H1 (cell line): Measurements from ENCODE around the gene PALD1. TPM values are rescaled to one million over a fixed set of nuclear protein-coding genes. Genes with fewer than 3 reads are reported as not detected.

Experiments used
- CTCF ChIA-PET: fragments of 300-600 bp; sonication (Branson Sonifier 250); formaldehyde crosslinking; loops from one replicate; lab custom pipeline; 2021; ENCODE audit not compliant: partially characterized antibody; lab: Charles Lee
- POLR2A ChIA-PET: fragments of 300-600 bp; sonication (Branson Sonifier 250); formaldehyde crosslinking; loops from one replicate; lab custom pipeline; 2021; ENCODE audit warnings: inconsistent platforms; ENCODE audit not compliant: partially characterized antibody; lab: Charles Lee
- DNase-seq, 2 experiments: peaks; one replicate each; pipeline versions ENCODE4 v3.0.0 to v3.0.0-alpha.2; 2010 to 2022; ENCODE audit warnings: low spot score in 2 of 2, low read depth in 1 of 2, mixed read lengths in 1 of 2
- FAIRE-seq: peaks from 2 replicates; lab custom pipeline; 2011; peaks lifted over from hg19 to GRCh38; lab: Jason Lieb, UNC
- H2AFZ ChIP-seq: 2 replicates; pipeline ENCODE4 v1.8.1; 2012; ENCODE audit warnings: low read length, inconsistent platforms
- H2AK5ac ChIP-seq: 2 replicates; pipeline ENCODE4 v1.6.1; 2013; ENCODE audit warnings: low read depth, low read length
- H2BK120ac ChIP-seq: replicated peaks from 2 replicates; pipeline ENCODE3; 2013; ENCODE audit warnings: low read depth, low read length, inconsistent platforms
- H2BK12ac ChIP-seq: 2 replicates; pipeline ENCODE4 v1.6.1; 2013; ENCODE audit warnings: low read depth, low read length
- H2BK15ac ChIP-seq: 2 replicates; pipeline ENCODE4 v1.6.1; 2013; ENCODE audit warnings: low read length
- H2BK20ac ChIP-seq: 2 replicates; pipeline ENCODE4 v1.6.1; 2013; ENCODE audit warnings: low read length
- H2BK5ac ChIP-seq: 2 replicates; pipeline ENCODE4 v1.6.1; 2013; ENCODE audit warnings: low read depth, low read length
- H3K14ac ChIP-seq: 2 replicates; pipeline ENCODE4 v1.6.1; 2013; ENCODE audit warnings: inconsistent platforms; ENCODE audit not compliant: insufficient read length
- H3K18ac ChIP-seq: 2 replicates; pipeline ENCODE4 v1.6.1; 2013; ENCODE audit warnings: low read length; ENCODE audit errors: extremely low read depth
- H3K23ac ChIP-seq: 2 replicates; pipeline ENCODE4 v1.6.1; 2013; ENCODE audit warnings: inconsistent platforms; ENCODE audit not compliant: insufficient read length
- H3K23me2 ChIP-seq: 2 replicates; pipeline ENCODE4 v1.6.1; 2013; ENCODE audit warnings: low read depth, low read length
- H3K27ac ChIP-seq: 2 replicates; pipeline ENCODE4 v1.6.1; 2011; ENCODE audit warnings: low read depth, low read length, inconsistent platforms
- H3K27me3 ChIP-seq, 4 experiments: replicated peaks in 1 of 4; 1 replicate in 1 of 4; 2 replicates in 3 of 4; pipeline versions ENCODE4 v1.6.1 to v1.8.1; 2011 to 2013; ENCODE audit warnings: low read length in 3 of 4, mild to moderate bottlenecking in 3 of 4, inconsistent platforms in 2 of 4, mixed read lengths in 2 of 4, moderate library complexity in 1 of 4; ENCODE audit not compliant: control insufficient read depth in 3 of 4, insufficient read depth in 3 of 4; ENCODE audit errors: extremely low read depth in 1 of 4
- H3K36me3 ChIP-seq, 4 experiments: 2 replicates each; pipeline versions ENCODE4 v1.6.1 to v1.8.1; 2011 to 2013; ENCODE audit warnings: mild to moderate bottlenecking in 4 of 4, low read length in 3 of 4, moderate library complexity in 2 of 4, control low read depth in 1 of 4, inconsistent platforms in 1 of 4; ENCODE audit not compliant: insufficient read depth in 4 of 4, control insufficient read depth in 2 of 4
- H3K4ac ChIP-seq: replicated peaks from 2 replicates; pipeline ENCODE3; 2013; ENCODE audit warnings: low read length, low read depth, mixed read lengths, inconsistent platforms; ENCODE audit not compliant: insufficient read length
- H3K4me1 ChIP-seq, 4 experiments: replicated peaks in 1 of 4; 1 replicate in 1 of 4; 2 replicates in 3 of 4; pipeline versions ENCODE4 v1.6.1 to v1.8.1; 2011 to 2013; ENCODE audit warnings: low read length in 3 of 4, inconsistent platforms in 2 of 4, mixed read lengths in 1 of 4; ENCODE audit not compliant: insufficient read depth in 4 of 4, control insufficient read depth in 3 of 4
- H3K4me2 ChIP-seq, 2 experiments: 2 replicates each; pipeline versions ENCODE4 v1.6.1 to v1.8.1; 2011 to 2013; ENCODE audit warnings: low read depth in 2 of 2, low read length in 2 of 2, control low read depth in 1 of 2, inconsistent platforms in 1 of 2, mild to moderate bottlenecking in 1 of 2; ENCODE audit not compliant: insufficient read depth in 1 of 2
- H3K4me3 ChIP-seq, 4 experiments: fragments of 200-600, 300-600 bp in 1 of 4; sonication (generic), shearing (Covaris generic), sonication (Bioruptor Twin) in 1 of 4; 2 replicates each; pipeline versions ENCODE4 v1.5.1 to v1.8.1; 2011 to 2016; ENCODE audit warnings: low read length in 4 of 4, low read depth in 3 of 4, control low read depth in 2 of 4, inconsistent platforms in 2 of 4, mild to moderate bottlenecking in 2 of 4, mixed read lengths in 1 of 4, moderate library complexity in 1 of 4; ENCODE audit not compliant: insufficient read depth in 2 of 4; ENCODE audit errors: extremely low read depth in 1 of 4
- H3K56ac ChIP-seq: replicated peaks from 2 replicates; pipeline ENCODE3; 2013; ENCODE audit warnings: low read depth, mild to moderate bottlenecking, mixed read lengths, low read length, inconsistent platforms; ENCODE audit not compliant: insufficient read length
- H3K79me1 ChIP-seq: 2 replicates; pipeline ENCODE4 v1.6.1; 2013; ENCODE audit warnings: low read depth, low read length, control low read depth
- H3K79me2 ChIP-seq, 2 experiments: 2 replicates each; pipeline versions ENCODE4 v1.6.1 to v1.8.1; 2012 to 2013; ENCODE audit warnings: low read length in 2 of 2, mild to moderate bottlenecking in 2 of 2, inconsistent platforms in 1 of 2; ENCODE audit not compliant: insufficient read depth in 2 of 2, control insufficient read depth in 1 of 2
- H3K9ac ChIP-seq, 4 experiments: replicated peaks in 1 of 4; 1 replicate in 1 of 4; 2 replicates in 3 of 4; pipeline versions ENCODE4 v1.6.1 to v1.8.1; 2011 to 2013; ENCODE audit warnings: low read depth in 3 of 4, low read length in 3 of 4, control low read depth in 2 of 4, mild to moderate bottlenecking in 2 of 4, moderate library complexity in 2 of 4, inconsistent platforms in 1 of 4; ENCODE audit errors: extremely low read depth in 1 of 4
- H3K9me3 ChIP-seq, 2 experiments: 2 replicates each; pipeline versions ENCODE4 v1.6.1 to v1.8.1; 2012 to 2013; ENCODE audit warnings: mild to moderate bottlenecking in 2 of 2, moderate library complexity in 2 of 2, control low read depth in 1 of 2, inconsistent platforms in 1 of 2, low read depth in 1 of 2, low read length in 1 of 2, mixed read lengths in 1 of 2; ENCODE audit not compliant: insufficient read depth in 2 of 2
- H4K20me1 ChIP-seq, 2 experiments: replicated peaks in 1 of 2; 2 replicates each; pipeline versions ENCODE3 to v1.8.1; 2011 to 2013; ENCODE audit warnings: inconsistent platforms in 2 of 2, low read length in 2 of 2, mild to moderate bottlenecking in 1 of 2; ENCODE audit not compliant: insufficient read depth in 2 of 2, control insufficient read depth in 1 of 2
- H4K5ac ChIP-seq: 2 replicates; pipeline ENCODE4 v1.6.1; 2013; ENCODE audit warnings: low read length, low read depth, mixed read lengths, inconsistent platforms; ENCODE audit not compliant: insufficient read length
- H4K8ac ChIP-seq: 2 replicates; pipeline ENCODE4 v1.8.0; 2013; ENCODE audit warnings: mild to moderate bottlenecking, moderate library complexity, low read length, inconsistent platforms; ENCODE audit not compliant: insufficient read depth; ENCODE audit errors: extremely low read depth
- H4K91ac ChIP-seq: replicated peaks from 2 replicates; pipeline ENCODE3; 2013; ENCODE audit warnings: low read length, mixed read lengths, inconsistent platforms; ENCODE audit not compliant: insufficient read length
- CBX5 ChIP-seq: fragments of 300-800, 300-1000 bp; sonication (generic); IDR thresholded peaks from 2 replicates; pipeline ENCODE4 v1.7.1; 2016; ENCODE audit warnings: antibody characterized with exemption, low read length, low read depth
- CREB1 ChIP-seq: IDR thresholded peaks from 2 replicates; pipeline ENCODE4 v1.6.1; 2012; ENCODE audit warnings: inconsistent platforms
- EP300 ChIP-seq, 2 experiments: IDR thresholded peaks; 1 replicate in 1 of 2; 2 replicates in 1 of 2; pipeline ENCODE4 v1.6.1; 2011 to 2012; ENCODE audit warnings: low read depth in 2 of 2, low read length in 2 of 2, mild to moderate bottlenecking in 2 of 2, borderline replicate concordance in 1 of 2, inconsistent platforms in 1 of 2, moderate library complexity in 1 of 2
- EZH2 ChIP-seq: fragments of 200-600 bp; sonication (generic); IDR thresholded peaks from 2 replicates; pipeline ENCODE4 v1.7.1; 2012; ENCODE audit warnings: low read depth, mild to moderate bottlenecking, moderate library complexity, low read length, inconsistent platforms; ENCODE audit not compliant: severe bottlenecking
- JUN ChIP-seq: IDR thresholded peaks from 2 replicates; pipeline ENCODE4 v1.6.1; 2011; ENCODE audit warnings: low read depth, mild to moderate bottlenecking, improper control_type of control experiment, low read length
- NRF1 ChIP-seq: IDR thresholded peaks from 2 replicates; pipeline ENCODE4 v1.6.1; 2011; ENCODE audit warnings: mild to moderate bottlenecking, low read depth, low read length, improper control_type of control experiment
- POLR2AphosphoS5 ChIP-seq: IDR thresholded peaks from 2 replicates; pipeline ENCODE4 v1.6.1; 2011; ENCODE audit warnings: low read depth, low read length
- SIX5 ChIP-seq: IDR thresholded peaks from 2 replicates; pipeline ENCODE4 v1.6.1; 2011; ENCODE audit warnings: mild to moderate bottlenecking, low read depth, low read length
- TAF7 ChIP-seq: optimal IDR thresholded peaks from 2 replicates; pipeline ENCODE3; 2011; ENCODE audit warnings: low read depth, mild to moderate bottlenecking, inconsistent platforms, low read length, moderate library complexity, borderline replicate concordance
- WGBS, 2 experiments: shearing (Covaris generic) in 1 of 2; methylation state at CpG; one replicate each; pipeline versions ENCODE4 v1.1.6 to v1.1.7; 2013 to 2015; ENCODE audit warnings: low lambda C conversion rate in 2 of 2, mixed read lengths in 2 of 2, inconsistent platforms in 1 of 2, low coverage in 1 of 2, missing lambda C conversion rate in 1 of 2; ENCODE audit not compliant: insufficient replicate concordance in 2 of 2, insufficient coverage in 1 of 2, insufficient read length in 1 of 2; ENCODE audit errors: extremely low coverage in 1 of 2, missing lambda C conversion rate in 1 of 2; 5-methylcytosine and 5-hydroxymethylcytosine counted together
- polyA plus RNA-seq, 7 experiments: library from polyadenylated mRNA; depleted of rRNA in 3 of 7; stranded (reverse) in 5 of 7; unstranded in 2 of 7; fragments of >200 nt in 5 of 7; fragments of 200-250 nt in 2 of 7; gene quantifications; 1 replicate in 5 of 7; 2 replicates in 1 of 7; 4 replicates in 1 of 7; pipeline versions ENCODE4 v1.2.1 to v1.2.3, GENCODE V29; 2011 to 2013; ENCODE audit warnings: missing spikeins in 2 of 7, mixed read lengths in 2 of 7
- total RNA-seq: library from RNA; stranded (reverse); fragmentation: NEBNext Ultra II Directional; extraction: Animal tissue kit (Norgen Biotek cat#: 25700); gene quantifications from 2 replicates; pipeline ENCODE4 v1.2.1, GENCODE V29; 2021
- TF ChIP-seq, protein P1 (sequence below): IDR thresholded peaks from 2 replicates; pipeline ENCODE4 v1.6.1; 2011; ENCODE audit warnings: low read depth, mild to moderate bottlenecking, low read length; ENCODE audit not compliant: insufficient read depth

PALD1 gene
- total and polyA plus RNA-seq, 2 of the 8 experiments (the other 6 are each of a cell fraction or from before 2014, with no cell fraction given), result 13.3 to 32.8 TPM

- CTCF ChIA-PET, result interaction anchor here (0.6 to 43.0 kb wide), 7 partner anchors 11 to 341 kb away, joined by 3 to 908 read pairs (median 4); partner anchors contain the start of gene PALD1
- TF ChIP-seq POLR2AphosphoS5 (no peak), SIX5 (no peak), CREB1 (no peak), EP300 (IDR thresholded peaks at IDR 0.05; ENCODE audit: borderline replicate concordance in 1 of 2, low read depth in 2 of 2, low read length in 2 of 2) (no peak), CBX5 (no peak), NRF1 (no peak), JUN (no peak), EZH2 (no peak), TAF7 (no peak)
- TF ChIP-seq, protein P1, sequence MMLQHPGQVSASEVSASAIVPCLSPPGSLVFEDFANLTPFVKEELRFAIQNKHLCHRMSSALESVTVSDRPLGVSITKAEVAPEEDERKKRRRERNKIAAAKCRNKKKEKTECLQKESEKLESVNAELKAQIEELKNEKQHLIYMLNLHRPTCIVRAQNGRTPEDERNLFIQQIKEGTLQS, result no peak
Measured at GRCh38 chr10:70457759-70458305, 20.7 kb upstream of the PALD1 start.

More at GRCh38 chr10:70457759-70458305, 20.7 kb upstream of the PALD1 start:
- Histone ChIP-seq H3K4ac (no peak overlapping the region), H3K79me2 (no peaks in the 10 kb centered on the region), H3K4me3 (peak overlapping the region; percentile 23 to 68 (median 54)), H3K23ac (no peak overlapping the region), H4K5ac (no peak overlapping the region), H3K4me2 (peak overlapping the region; percentile 57 to 81), H2BK120ac (no peak overlapping the region), H3K23me2 (peaks cover 12% of the 10 kb centered on the region; the same call in 1 of the 2 replicates), H3K79me1 (no peaks in the 10 kb centered on the region), H3K27me3 (peaks cover 21 to 49% (median 48%) of the 10 kb centered on the region in 4 experiments), H2BK5ac (no peak overlapping the region), H3K14ac (no peak overlapping the region), H2BK15ac (no peak overlapping the region), H4K8ac (no peak overlapping the region; the same call in 1 of the 2 replicates), H3K4me1 (peaks cover 10 to 39% (median 23%) of the 10 kb centered on the region in 4 experiments), H3K36me3 (no peaks in the 10 kb centered on the region; a peak in 1 of 8 replicates), H4K20me1 (no peaks in the 10 kb centered on the region), H2BK12ac (no peak overlapping the region), H3K9ac (no peak overlapping the region), H3K56ac (no peak overlapping the region), H3K27ac (no peak overlapping the region), H2AFZ (no peak overlapping the region), H2AK5ac (no peak overlapping the region), H3K18ac (0 out of 2 replicates have a peak overlapping the region, but pooled peaks have one; percentile 83), H3K9me3 (no peaks in the 10 kb centered on the region), H2BK20ac (no peak overlapping the region), H4K91ac (no peak overlapping the region)
- POLR2A ChIA-PET, result interaction anchor here (1.1 to 2.1 kb wide), 5 partner anchors 10 to 53 kb away, joined by 3 to 5 read pairs (median 3); no protein-coding TSS in a partner anchor
- 23% methylated on average over 17 of the region's 17 CpGs; no CpG with 5 or more reads in 1 of the 2 experiments for WGBS, 2 experiments
- no peak for DNase-seq
- FAIRE-seq, result no peak
